Adipose tissue (tissue), 3 donors: ENCODE results near the gene MYH2. TPM values are rescaled to one million over a fixed set of nuclear protein-coding genes. Genes with fewer than 3 reads are reported as not detected.
"Not testable (repeated sequence)": the region's sequence is repeated elsewhere in the genome, so short reads cannot be mapped to it uniquely, and the experiment has no call there.

ENCODE experiments used
- H3K27ac ChIP-seq: one replicate; pipeline ENCODE4 v1.5.1; 2013; ENCODE audit warnings: low read depth, low read length
- WGBS, 3 donors: extraction: QIAGEN DNeasy Blood & Tissue Kit; methylation state at CpG; one replicate each; pipeline ENCODE4 v1.1.7; 2013; 5-methylcytosine and 5-hydroxymethylcytosine counted together
- polyA plus RNA-seq, 3 donors: library from polyadenylated mRNA; stranded (reverse); fragments of 200-250 nt; gene quantifications; one replicate each; pipeline ENCODE4 v1.2.3, GENCODE V29; 2013
- donor health status: healthy with polysubstance abuse.
- donor health status: Bipolar disorder and iron deficiency.
- donor health status: healthy.

Gene MYH2
- polyA plus RNA-seq, result under 1 TPM in 2 of 3 donors, not detected in 1; 0.07 to 0.33 TPM

DNA sequence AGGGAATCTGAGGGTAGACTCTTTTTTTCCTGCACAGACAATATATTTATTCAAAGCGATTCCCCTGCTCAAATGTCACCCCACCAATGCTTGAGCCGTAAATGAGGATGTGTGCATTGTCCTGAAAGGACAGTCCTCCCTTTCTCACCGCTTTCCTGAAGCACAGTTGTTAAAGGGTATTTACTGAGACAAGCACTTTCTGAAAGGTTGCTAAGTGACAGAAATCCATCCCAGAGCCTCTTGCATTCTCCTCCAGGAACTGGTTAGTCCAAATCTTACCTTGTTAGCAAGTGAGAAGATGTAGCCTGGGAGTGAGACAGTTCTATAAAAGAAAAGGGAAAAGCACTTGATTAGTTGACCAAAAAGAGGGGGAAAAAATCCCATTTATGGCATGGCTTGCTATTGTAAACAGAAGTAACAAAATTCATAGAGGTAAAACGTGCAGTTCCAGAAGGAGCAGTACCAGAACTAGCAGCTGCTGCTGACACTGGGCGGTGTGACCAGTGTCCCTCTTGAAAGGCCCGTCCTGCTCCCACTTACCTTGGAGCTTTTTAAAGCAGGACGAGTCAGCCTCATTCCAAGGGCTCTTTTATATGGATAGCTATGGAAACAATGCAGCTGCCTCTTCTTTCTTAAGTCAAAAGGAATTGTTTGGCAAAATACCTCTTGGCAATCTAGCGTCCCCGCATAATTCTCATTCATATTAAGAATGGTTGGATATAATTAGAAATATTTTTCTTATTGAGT lies at the start of gene MYH2:
Gene MYH2, minus strand, starts transcription at position 563 of the 747 bp plus-strand sequence. CDS start 1,738 bp downstream, outside the sequence.
- WGBS, 3 donors, result 40 to 58% (median 47%) methylated on average over 9 of the region's 9 CpGs
- H3K27ac ChIP-seq, result no peak within 1 kb of the TSS

DNA sequence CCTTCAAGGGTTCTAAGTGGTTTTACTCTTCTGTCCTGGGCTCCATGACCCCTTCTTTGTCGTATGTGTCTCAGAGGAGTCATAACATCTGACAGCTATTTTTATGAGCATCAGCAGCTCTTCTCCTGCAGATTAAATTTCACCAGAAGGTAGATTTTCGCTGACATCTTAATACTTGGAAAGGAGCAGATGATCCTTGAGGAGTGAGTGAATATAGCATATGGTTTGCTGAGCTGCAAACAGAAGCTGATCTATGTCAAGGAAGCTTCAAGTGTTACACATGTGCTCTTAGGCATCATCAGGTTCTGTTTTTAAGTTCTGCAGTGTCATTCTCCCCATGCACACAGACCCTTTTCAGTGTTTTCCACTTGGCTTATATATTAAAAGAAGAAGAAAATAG lies 49.2 kb upstream of the MYH2 start:
- H3K27ac ChIP-seq, result no peak overlapping the region
- WGBS, 3 donors, result 54 to 65% (median 59%) methylated on average over 2 of the region's 2 CpGs

DNA sequence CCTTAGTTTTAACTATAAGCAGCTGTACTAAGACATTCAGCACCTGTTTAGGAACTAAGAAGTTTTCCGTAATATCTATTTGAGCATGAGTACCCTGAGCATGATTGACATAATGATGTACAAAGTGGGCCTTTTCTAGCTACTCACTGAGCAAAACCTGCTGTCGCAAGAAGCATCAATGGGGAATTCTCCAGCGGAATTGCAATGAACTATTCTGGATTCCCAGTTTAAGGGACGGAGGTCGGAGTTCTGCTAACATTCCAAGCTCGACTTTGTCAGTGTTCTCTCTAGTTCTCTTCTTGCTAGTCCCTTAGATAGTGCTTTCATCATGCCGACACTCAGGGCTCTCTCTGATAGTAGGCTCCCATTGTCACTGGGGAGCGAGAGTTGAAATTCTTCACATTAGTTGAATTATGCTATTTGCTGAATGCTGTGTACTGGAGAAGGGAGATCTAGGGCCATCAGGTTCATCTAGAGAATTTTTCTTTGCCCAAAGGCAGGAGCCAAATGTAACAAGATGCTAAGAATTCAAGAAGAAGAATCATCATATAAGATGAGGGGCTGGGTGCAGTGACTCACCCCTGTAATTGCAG lies 40.2 kb upstream of the MYH2 start:
- WGBS, 3 donors, result 79 to 93% (median 92%) methylated on average over 8 of the region's 8 CpGs

DNA sequence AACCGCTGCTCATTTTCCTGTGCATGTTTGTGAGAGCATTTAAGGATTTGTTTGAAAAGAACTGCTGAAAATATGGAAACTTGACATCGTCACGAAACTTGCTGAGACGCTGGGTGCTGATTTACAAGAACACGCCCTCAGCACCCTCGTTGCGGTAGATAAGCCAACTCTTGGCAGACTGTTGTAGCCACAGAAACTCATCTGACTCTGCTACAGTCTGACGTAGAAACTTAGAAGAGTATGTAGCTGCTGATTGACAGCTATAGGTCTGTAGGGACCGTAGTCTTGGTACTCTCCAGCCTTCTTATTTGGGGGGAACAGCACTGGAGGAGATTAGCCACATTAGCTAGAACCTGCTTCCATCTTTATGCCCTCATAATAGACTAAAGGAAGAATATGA lies 36.1 kb upstream of the MYH2 start:
- no peak overlapping the region for H3K27ac ChIP-seq
- 78 to 85% (median 80%) methylated on average over 9 of the region's 9 CpGs for WGBS, 3 donors

More for the DNA sequence above, 40.2 kb upstream of the MYH2 start:
- H3K27ac ChIP-seq, result no peak overlapping the region

DNA sequence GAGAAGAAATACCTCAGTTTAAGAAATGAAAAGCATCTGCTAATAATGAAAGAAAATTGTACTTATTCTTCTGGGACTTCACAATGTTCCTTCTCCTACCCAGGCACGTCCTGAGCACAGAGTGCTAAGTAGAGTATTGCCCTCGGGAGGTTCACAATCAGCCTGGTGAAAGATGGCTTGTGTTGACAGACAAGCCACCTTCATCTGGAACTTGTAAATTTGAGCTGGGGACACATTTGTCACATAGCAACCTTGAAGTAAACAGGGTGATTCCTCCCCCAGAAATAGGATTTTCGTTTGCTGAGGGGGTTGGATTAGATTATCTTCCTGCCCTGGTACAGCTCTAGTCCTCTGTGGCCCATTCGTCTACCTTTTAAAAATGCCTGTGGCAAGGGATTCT lies 34.4 kb upstream of the MYH2 start:
- no peak overlapping the region for H3K27ac ChIP-seq
- 35 to 58% (median 50%) methylated on average over 4 of the region's 4 CpGs for WGBS, 3 donors

DNA sequence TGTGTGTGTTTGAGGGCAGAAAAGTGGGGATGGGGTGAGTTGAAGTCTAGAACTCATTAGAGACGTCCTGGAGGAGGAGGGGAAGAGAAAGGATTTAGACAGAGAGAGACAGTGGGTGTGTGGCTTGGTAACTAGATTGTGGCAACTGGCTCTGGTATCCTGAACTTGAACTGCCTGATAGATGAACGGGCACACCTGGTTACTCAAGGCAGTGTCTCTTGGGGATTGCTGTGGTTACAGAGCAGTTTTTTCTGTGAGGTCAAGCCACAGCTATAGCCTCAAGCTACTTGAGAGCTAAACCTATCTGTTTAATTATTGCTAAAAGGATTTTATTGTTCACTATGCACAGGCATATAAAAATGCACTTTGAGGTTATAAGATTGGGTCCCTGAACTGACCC lies 29.8 kb upstream of the MYH2 start:
- H3K27ac ChIP-seq, result no peak overlapping the region
- 23 to 67% (median 55%) methylated on average over 2 of the region's 2 CpGs for WGBS, 3 donors

DNA sequence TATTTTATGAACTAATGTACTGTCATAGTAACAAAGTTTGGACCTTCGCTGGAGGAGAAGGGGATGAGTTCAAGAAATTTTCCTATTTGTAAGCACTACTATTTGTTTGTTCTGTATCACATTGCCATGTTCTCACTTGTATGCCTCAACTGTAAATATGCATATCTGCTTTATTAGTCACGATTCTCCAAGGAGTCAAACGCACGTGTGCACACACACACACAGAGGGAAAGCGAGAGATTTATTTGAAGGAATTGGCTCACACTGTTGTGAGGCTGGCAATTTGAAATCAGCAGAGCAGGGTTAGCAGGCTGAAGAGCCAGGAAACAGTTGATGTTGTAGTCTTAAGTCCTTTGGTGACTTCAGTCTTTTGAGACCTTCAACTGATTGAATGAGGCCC lies 24.9 kb upstream of the MYH2 start:
- H3K27ac ChIP-seq, result no peak overlapping the region
- WGBS, 3 donors, result 79 to 90% (median 81%) methylated on average over 5 of the region's 5 CpGs

DNA sequence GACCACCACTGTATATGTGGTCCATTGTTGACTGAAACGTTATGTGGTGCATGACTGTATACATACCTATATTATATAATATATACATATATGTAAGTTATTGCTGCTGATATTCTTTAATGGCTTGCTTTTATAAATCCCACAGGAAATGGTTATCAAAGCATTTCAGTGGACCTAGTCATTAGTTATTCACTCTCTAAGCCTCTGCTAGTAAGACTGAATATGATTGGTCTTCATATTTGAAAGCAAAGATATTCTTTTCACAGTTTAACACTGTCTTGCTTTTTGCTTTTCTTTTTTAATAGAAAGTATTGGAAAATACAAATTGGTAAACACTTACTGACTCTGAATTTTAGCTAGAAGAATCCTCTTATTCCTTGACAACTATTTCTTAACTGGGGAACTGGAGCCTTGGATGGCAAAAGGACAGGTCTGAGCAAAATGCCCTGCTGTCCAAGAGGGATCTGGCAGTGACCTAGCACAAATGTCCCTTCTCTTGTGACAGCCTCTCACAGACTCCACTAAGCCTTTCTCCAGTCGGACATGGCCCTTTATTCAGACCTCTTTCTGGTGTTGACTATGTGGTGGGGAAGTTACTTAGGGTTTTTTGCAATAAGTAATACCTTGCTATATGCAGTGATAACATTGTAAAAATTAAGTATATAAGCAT lies 14.7 kb upstream of the MYH2 start:
- no peak overlapping the region for H3K27ac ChIP-seq
- 58 to 88% (median 80%) methylated on average over 2 of the region's 2 CpGs for WGBS, 3 donors

DNA sequence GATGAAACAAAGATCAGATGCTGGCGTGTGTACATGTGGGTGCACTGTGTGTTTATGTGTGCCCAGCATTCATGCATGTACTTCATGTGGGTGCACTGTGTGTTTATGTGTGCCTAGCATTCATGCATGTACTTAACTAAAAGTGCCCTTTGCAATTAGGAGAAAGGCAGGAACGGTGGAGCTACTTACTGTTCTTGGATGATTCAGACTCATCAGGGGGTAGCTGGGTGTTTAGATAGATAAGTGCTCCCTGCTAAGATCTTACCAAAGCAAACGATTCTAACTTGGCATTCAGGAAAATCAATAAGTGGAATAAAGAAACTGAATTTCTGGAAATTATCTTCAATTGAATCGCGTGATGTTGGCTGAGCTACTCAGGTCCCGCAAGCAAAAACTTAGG lies 8.6 kb upstream of the MYH2 start:
- 67 to 85% (median 79%) methylated on average over 6 of the region's 6 CpGs for WGBS, 3 donors
- no peak overlapping the region for H3K27ac ChIP-seq

DNA sequence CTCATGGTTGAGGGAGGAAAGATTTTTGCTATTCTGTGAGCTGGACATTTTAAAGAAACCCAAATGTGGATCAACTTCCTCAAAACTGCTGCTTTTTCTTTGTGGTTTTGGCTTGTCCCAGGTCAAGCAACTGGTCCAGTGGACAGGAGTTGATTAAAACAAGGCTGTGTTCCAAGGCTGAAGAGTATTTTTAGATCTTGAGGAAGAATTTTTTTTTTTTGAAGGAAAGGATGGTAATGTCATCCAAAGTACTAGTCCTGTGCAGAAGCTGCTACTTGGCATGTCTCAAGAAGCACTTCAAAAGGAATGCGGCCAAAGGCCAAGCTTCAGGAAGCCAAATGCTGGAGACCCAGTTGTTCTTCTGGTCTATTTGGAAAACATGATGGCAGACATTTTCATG lies 8.0 kb upstream of the MYH2 start:
- no peak overlapping the region for H3K27ac ChIP-seq
- 68 to 78% (median 68%) methylated on average over 1 of the region's 1 CpG for WGBS, 3 donors

DNA sequence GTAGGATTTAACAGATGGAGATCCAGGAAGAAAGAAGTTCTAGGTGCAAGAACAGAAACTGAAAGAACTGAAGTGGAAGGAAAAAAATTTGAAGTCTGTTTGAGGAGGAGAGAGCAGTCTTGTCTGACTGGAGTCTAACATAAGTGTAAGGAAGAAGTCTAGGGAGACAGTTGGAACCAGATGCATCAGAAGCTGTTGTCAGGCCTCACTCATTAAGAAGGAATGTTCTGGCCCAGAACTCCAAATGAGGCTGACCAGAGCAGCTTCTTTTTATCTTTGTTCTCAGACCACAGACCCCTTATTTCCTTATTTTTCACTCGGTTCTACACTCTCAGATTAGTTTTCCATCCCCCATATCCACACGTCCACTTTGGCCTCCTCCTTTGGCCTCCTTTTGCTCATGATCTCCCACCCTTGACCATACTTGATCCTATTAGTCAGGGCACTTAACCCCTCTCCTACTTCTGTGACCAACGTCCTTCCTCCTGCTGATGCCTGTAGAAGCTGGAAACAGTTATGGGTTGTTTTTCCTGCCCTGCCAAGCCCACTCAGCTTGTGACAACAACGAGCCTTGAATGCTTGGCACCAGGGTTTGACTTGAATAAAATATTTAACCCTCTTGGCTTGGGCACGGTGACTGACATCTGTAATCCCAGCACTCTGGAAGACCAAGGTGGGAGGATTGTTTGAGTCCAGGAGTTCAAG lies 7.0 kb upstream of the MYH2 start:
- WGBS, 3 donors, result 33 to 45% (median 43%) methylated on average over 5 of the region's 5 CpGs
- no peak overlapping the region for H3K27ac ChIP-seq

DNA sequence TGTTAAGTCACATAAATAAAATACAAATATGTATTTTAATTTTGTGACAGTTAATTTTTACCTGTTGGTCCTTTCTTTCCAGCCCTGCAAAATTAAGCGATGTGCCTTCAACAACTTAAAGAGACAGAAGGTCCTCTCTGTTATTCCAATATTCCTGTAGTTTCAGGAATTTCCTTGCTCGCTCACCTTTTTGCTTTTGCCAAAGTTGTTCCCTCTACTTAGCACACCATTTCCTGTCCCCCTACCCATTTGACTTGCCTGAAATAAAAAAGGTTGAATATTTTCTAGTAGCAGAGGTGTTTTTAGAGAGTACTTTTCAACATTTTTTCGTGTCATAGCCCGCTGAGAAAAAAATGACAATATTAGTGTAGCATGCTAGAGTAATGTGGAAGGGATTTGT lies 556 bp upstream of the MYH2 start:
- H3K27ac ChIP-seq, result no peak overlapping the region
- WGBS, 3 donors, result 75 to 88% (median 82%) methylated on average over 4 of the region's 4 CpGs

DNA sequence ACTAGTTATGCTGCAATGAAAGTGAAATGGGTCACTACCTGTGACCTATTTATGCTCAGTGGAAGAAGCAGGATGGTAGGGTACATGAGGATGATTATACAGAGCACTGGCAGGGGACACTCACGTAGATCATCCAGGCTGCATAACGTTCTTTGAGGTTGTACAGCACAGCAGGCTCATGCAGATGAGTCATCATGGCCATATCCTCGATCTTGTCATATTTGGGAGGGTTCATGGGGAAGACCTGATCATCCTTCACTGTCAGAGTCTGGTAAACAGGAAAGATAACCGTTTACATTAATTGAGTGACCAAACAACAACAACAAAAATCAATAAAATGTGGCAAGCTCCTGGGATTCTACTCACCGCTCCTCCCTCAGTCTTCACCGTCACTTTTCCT lies 2.1 kb downstream of the MYH2 start:
- 73 to 80% (median 77%) methylated on average over 6 of the region's 6 CpGs for WGBS, 3 donors
- no peak overlapping the region for H3K27ac ChIP-seq

DNA sequence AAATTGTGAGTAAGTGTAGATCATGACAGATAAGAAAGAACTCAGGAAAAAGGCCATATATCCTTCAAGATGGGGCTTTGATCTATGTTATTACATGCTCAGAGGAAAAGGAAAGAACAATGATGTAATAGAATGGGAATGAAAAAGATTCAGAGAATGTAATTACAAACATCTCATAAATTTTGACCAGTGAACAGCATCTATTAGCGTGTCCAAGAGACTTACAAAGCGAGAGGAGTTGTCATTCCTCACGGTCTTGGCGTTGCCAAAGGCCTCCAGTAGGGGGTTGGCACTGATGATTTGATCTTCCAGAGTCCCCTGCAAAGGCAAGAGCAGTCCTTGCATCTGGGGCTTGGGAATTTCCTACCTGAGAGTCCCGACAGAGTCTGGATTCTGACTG lies 6.0 kb downstream of the MYH2 start:
- not testable (repeated sequence) for H3K27ac ChIP-seq
- WGBS, 3 donors, result 42 to 52% (median 52%) methylated on average over 5 of the region's 5 CpGs

DNA sequence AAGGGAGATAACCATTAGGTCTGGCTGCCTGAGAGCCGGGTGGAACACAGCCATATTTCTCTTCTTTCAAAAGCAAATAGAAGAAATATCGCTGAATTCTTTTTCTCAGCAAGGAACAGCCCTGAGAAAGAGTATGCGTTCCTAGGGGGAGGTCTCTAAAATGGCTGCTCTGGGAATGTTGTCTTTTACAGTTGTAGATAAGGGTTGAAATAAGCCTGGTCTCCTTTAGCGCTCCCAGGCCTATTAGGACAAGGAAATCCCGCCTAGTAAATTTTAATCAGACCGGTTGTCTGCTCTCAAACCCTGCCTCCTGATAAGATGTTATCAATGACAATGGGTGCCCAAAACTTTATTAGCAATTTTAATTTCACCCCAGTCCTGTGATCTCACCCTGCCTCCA lies 8.3 kb downstream of the MYH2 start:
- not testable (repeated sequence) for H3K27ac ChIP-seq
- whole genome bisulfite sequencing, 3 donors, result 88 to 93% (median 92%) methylated on average over 6 of the region's 6 CpGs

DNA sequence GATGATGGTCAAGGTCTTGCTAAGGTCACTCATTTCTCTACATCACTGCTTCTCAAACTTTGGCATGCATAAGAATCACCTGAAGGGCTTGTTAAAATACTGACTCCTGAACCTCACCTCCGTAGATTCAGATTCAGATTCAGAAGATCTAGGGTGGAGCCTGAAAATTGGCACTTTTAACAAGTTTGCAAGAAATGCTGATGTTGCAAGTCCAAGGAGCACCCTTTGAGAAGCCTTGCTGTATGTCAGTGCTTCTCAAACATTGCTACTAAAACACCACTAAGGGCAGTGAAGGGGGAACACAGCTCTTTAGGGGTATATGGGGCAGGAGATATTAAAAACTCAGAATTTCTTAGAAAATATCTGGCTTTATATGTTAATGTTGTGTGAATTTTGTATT lies 17.4 kb downstream of the MYH2 start:
- 58 to 71% (median 70%) methylated on average over 1 of the region's 1 CpG for whole genome bisulfite sequencing, 3 donors
- no peak overlapping the region for H3K27ac ChIP-seq

DNA sequence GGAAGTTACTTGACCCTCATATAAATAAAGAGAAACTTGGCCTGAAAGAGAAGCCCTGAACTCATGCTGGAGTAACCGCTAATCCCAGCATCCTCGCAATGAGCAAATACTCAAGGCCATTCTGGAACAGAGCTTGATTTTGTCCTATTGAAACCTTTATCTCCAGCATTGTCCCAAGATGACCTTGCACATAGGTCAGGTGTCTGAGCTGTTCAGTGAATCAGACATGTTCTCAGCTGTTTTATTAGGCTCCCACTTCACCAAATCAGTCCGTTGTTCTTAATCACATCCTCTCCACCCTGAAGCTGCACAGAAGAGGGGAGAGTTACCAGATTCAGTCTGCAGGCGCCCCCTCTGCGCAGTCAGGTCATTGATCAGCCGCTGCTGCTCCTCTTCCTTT lies 22.0 kb downstream of the MYH2 start:
- WGBS, 3 donors, result 72 to 88% (median 86%) methylated on average over 6 of the region's 6 CpGs
- H3K27ac ChIP-seq, result no peak overlapping the region

DNA sequence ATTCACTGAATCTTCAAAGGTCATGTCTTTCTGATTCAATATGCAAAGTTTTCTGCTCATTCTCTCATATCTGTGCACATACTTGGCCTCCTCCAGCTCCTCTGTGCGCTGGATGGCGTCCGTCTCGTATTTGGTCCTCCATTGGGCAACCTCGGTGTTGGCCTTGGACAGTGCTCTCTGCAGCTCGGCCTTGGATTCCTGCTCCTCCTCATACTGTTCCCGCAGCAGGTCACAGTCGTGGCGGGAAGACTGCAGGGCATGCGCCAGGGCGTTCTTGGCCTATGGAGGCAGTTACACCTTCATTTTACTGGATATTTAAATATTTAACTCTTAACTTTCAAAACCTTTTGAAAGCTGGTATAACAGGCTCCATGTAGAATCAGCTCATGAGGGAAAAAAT lies 22.9 kb downstream of the MYH2 start:
- WGBS, 3 donors, result 88 to 91% (median 90%) methylated on average over 11 of the region's 11 CpGs
- H3K27ac ChIP-seq, result no peak overlapping the region

DNA sequence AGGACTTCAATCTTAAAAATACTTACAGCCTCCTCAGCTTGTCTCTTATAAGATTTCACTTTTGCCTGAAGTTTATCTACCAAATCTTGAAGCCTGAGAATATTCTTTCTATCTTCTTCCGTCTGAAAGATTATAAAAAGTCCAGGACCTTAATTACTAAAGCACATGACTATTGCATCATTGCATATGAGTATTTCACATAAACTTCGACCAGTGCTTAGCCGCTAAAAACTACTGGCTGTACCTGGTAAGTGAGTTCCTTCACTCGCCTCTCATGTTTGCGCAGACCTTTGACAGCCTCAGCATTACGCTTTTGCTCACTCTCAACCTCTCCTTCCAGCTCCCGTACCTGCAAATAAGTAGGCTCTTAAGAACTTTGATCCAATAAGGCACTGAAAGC lies 26.4 kb downstream of the MYH2 start:
- WGBS, 3 donors, result 83 to 93% (median 90%) methylated on average over 7 of the region's 7 CpGs
- H3K27ac ChIP-seq, result no peak overlapping the region
